Glutamatergic neuron (in vitro differentiated cells): Measurements from ENCODE around the gene KLHL36. TPM values are rescaled to one million over a fixed set of nuclear protein-coding genes. Genes with fewer than 3 reads are reported as not detected.

ENCODE experiments used
- DNase-seq: peaks from one replicate; pipeline ENCODE4 v3.0.0; 2022
- H3K27ac Mint-ChIP-seq: one replicate; pipeline ENCODE4 v1.8.0; 2020; ENCODE audit warnings: mild to moderate bottlenecking, mixed read lengths, inconsistent platforms; ENCODE audit not compliant: unreplicated experiment
- H3K27me3 Mint-ChIP-seq: one replicate; pipeline ENCODE4 v1.8.0; 2020; ENCODE audit warnings: mild to moderate bottlenecking, moderate library complexity, mixed read lengths, inconsistent platforms; ENCODE audit not compliant: unreplicated experiment
- H3K36me3 Mint-ChIP-seq: one replicate; pipeline ENCODE4 v1.8.0; 2020; ENCODE audit warnings: mild to moderate bottlenecking, mixed read lengths, inconsistent platforms; ENCODE audit not compliant: unreplicated experiment
- H3K4me1 Mint-ChIP-seq: one replicate; pipeline ENCODE4 v1.8.0; 2020; ENCODE audit warnings: mild to moderate bottlenecking, low read depth, mixed read lengths, inconsistent platforms; ENCODE audit not compliant: unreplicated experiment
- H3K4me3 Mint-ChIP-seq: one replicate; pipeline ENCODE4 v1.8.0; 2020; ENCODE audit warnings: mild to moderate bottlenecking, mixed read lengths, inconsistent platforms; ENCODE audit not compliant: unreplicated experiment
- H3K9me3 Mint-ChIP-seq: one replicate; pipeline ENCODE4 v1.8.0; 2020; ENCODE audit warnings: mild to moderate bottlenecking, moderate library complexity, mixed read lengths, inconsistent platforms; ENCODE audit not compliant: unreplicated experiment
- CTCF ChIP-seq: fragments of 200-600 bp; sonication (generic); IDR thresholded peaks from one replicate; pipeline ENCODE4 v1.5.0; 2021; ENCODE audit not compliant: partially characterized antibody, unreplicated experiment
- long read RNA-seq: library from polyadenylated mRNA; unstranded; transcript quantifications from one replicate; pipeline ENCODE4 v2.0.0, GENCODE V29; 2020; ENCODE audit not compliant: unreplicated experiment
- total RNA-seq: library from RNA; stranded (reverse); fragmentation: NEBNext Ultra II Directional; extraction: Animal tissue kit (Norgen Biotek cat#: 25700); gene quantifications from one replicate; pipeline ENCODE4 v1.2.1, GENCODE V29; 2021; ENCODE audit not compliant: unreplicated experiment

The KLHL36 gene
- total RNA-seq: 38.2 TPM
- long read RNA-seq, partial matches to known transcripts: 2 of 6 reads
- long read RNA-seq, other reads (novel, unspliced or antisense): 1 of 6 reads

GRCh38 chr16:84647828-84648594 is at the start of gene KLHL36:
TSS of gene KLHL36 (plus strand) at chr16:84648511. CDS start at chr16:84650868, 2,357 bp downstream.
- Mint-ChIP-seq H3K27ac (peak within 1 kb of the TSS; percentile 82), H3K4me1 (peaks cover 24% of the 10 kb centered on the region), H3K4me3 (peak within 1 kb of the TSS; percentile 89), H3K36me3 (peaks cover 5% of the 10 kb centered on the region), H3K27me3 (peaks cover 9% of the 10 kb centered on the region), H3K9me3 (peaks cover 9% of the 10 kb centered on the region)
- no peak for TF ChIP-seq CTCF
- DNase-seq: peak; percentile 73

- Mint-ChIP-seq H3K9me3 (peaks cover 5% of the 10 kb centered on the region), H3K36me3 (peaks cover 5% of the 10 kb centered on the region), H3K27ac (peak overlapping the region; percentile 70)
Observed at GRCh38 chr16:84599521-84600202, 48.6 kb upstream of the KLHL36 start.

DNA sequence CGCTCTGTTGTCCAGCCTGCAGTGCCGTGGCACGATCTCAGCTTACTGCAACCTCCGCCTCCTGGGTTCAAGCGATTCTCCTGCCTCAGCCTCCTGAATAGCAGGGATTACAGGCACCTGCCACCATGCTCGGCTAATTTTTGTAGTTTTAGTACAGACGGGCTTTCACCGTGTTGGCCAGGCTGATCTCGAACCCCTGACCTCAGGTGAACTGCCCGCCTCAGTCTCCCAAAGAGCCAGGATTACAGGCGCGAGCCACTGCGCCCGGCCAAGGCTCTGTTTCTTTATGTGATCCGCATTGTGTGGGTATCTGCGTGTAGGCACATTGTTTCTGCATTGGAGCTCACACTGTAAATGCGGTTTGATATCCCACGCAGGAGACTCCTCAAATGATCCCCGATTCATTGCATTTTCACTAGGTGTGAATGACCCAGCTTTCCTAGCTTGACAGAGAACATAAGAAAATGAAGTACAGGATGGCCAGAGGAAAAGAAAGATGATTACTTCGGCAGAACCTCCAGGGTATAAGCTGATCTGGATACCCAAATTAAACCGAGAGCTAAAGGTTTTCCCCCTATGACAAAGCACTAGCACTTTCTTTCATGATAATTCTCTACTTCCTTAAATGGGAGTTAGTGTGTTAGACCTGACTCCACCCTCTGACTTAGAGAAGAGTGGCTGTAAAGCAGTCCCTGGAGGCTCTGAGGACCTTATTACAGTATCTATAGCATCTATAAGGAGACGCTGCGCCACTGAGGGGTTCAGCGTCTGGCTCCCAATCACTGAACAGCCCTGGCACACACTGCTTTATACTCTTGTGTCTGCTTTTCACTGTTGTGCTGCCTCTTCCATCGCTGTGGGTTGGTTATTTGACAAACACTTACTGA is 47.7 kb upstream of the KLHL36 start:
- peaks cover 10% of the 10 kb centered on the region for H3K27me3 Mint-ChIP-seq
- no peak for TF ChIP-seq CTCF
- H3K27ac Mint-ChIP-seq: peak overlapping the region; percentile 59
- H3K4me3 Mint-ChIP-seq: peak overlapping the region; percentile 50
- H3K36me3 Mint-ChIP-seq: peaks cover 5% of the 10 kb centered on the region
- peaks cover 4% of the 10 kb centered on the region for H3K9me3 Mint-ChIP-seq
- peaks cover 60% of the 10 kb centered on the region for H3K4me1 Mint-ChIP-seq
- no peak for DNase-seq

More at GRCh38 chr16:84599521-84600202, 48.6 kb upstream of the KLHL36 start:
- Mint-ChIP-seq H3K4me1 (peaks cover 62% of the 10 kb centered on the region), H3K27me3 (peaks cover 12% of the 10 kb centered on the region), H3K4me3 (peak overlapping the region; percentile 81)
- DNase-seq: peak; percentile 64
- no peak for TF ChIP-seq CTCF

- no peak for DNase-seq
- Mint-ChIP-seq H3K36me3 (peaks cover 5% of the 10 kb centered on the region), H3K9me3 (peaks cover 4% of the 10 kb centered on the region), H3K4me3 (peak overlapping the region; percentile 44), H3K27me3 (peaks cover 3% of the 10 kb centered on the region), H3K4me1 (peaks cover 51% of the 10 kb centered on the region), H3K27ac (peak overlapping the region; percentile 39)
- no peak for TF ChIP-seq CTCF
Observed at GRCh38 chr16:84603140-84603816, 45.0 kb upstream of the KLHL36 start.
